ENCODE measurements around the gene GPR146. TPM values are rescaled to one million over a fixed set of nuclear protein-coding genes. Genes with fewer than 3 reads are reported as not detected.

The GPR146 gene
- total and polyA plus RNA-seq, 2 of the 8 experiments (the other 6 are each of a cell fraction or from before 2014, with no cell fraction given) = 1.8 to 2.7 TPM

GRCh38 chr7:1095621-1096155 is 51.3 kb downstream of the GPR146 start (continued):
- TF ChIP-seq FOSL1 (IDR thresholded peaks at IDR 0.05; ENCODE audit: insufficient read depth, low read depth, low read length) (no peak), TAF1 (IDR thresholded peaks at IDR 0.05; ENCODE audit: low read depth, low read length) (no peak)

Measured in H1 (cell line).